ENCODE measurements around the gene ASB2.

The ASB2 gene

DNA sequence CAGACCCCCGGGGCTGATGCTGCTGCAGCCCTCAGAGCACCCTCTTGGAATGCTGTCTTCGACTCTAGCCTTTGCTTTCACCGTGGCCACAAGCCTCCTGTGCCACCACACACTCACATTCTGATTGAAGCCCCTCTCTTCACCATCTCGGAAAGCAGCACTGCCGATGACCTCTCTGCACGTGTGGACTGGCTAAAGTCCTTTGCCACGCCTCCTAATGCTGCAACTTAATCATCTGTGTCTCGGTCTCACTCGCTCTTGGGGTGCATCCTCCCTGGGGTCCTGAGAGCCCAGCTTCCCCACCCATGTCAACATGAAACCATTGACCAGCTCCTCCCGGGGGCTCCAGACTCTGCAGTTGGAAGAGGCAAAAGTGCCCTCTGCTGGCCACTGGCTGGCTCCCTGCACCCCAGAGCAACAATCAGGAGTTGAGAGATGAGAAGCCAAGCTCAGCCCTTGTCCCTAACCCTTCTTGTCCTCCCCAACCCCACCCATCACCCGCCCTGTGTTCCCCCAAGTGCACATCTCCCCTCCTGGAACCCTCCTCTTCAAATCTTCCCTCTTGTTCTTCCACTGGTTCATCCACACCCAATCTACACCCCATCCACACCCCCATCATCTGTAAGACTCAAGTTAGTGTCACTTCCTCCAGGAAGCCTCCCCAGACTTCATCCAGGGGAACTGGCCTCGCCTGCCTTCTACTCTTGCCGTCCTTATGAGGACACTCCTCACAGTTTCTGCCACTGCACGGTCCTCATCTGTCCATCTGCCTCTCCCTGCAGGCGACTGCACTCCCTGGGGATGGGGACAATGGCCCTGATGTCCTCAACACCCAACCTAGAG, 72.8 kb downstream of the ASB2 start (continued):
- no peak for TF ChIP-seq ZNF501 (tag by site-specific recombination; IDR thresholded peaks at IDR 0.05)
- no peak for TF ChIP-seq ZNF48 (tag by site-specific recombination; IDR thresholded peaks at IDR 0.05)
- no peak for TF ChIP-seq ZNF549 (tag by site-specific recombination; IDR thresholded peaks at IDR 0.05)
- TF ChIP-seq ZBTB7A (tag by site-specific recombination; IDR thresholded peaks at IDR 0.05; ENCODE audit: low read depth): no peak
- TF ChIP-seq GLIS2 (tag by site-specific recombination; IDR thresholded peaks at IDR 0.05): 0 out of 2 replicates have a peak, but pooled peaks have one; percentile 26
- TF ChIP-seq ZNF311 (tag by site-specific recombination; IDR thresholded peaks at IDR 0.05; ENCODE audit: borderline replicate concordance): no peak

DNA sequence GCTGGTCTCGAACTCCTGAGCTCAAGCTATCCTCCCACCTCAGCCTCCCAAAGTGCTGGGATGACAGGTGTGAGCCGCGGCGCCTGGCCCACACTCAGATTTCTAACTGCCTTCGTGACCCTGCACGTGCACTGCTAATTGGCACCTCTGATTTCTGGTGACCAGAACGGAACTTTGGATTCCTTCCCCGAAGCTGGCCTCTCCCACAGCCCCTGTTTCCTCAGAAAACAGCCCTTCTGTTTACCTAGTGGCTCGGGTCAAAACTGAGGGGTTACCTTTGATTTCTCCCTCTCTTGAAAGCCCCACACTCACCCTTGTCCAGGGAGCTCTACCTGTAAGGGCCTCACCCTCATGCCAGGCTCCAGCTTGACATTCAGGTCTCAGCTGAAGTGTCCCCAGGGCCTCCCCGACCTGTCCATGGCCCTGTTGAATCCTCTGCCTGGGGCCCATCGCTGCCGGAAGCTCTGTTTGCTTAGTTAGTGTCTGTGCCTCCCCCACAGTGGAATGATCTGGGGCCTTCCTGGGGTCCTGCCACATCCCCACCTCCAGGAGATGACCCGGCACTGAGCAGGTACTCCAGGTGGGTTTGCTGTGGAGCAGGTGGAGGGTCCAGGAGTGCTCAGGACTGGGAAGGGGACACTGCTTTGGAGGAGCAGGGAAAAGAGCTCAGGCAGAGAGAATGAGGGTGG, 73.6 kb downstream of the ASB2 start:
- ChIA-PET POLR2A (no interaction called here), CTCF (interaction anchor here (0.5 to 4.2 kb wide), 11 partner anchors 9 to 454 kb away, joined by 3 to 54 read pairs (median 3); no protein-coding TSS in a partner anchor)
- Histone ChIP-seq H3K27ac (ENCODE audit: extremely low read depth, low read depth, low read length) (no peak overlapping the region), H3K9me3 (ENCODE audit: control insufficient read depth, insufficient read depth, low read depth, low read length) (no peaks in the 10 kb centered on the region), H3K4me1 (ENCODE audit: control insufficient read depth, insufficient read depth, low read length) (no peaks in the 10 kb centered on the region), H3K4me3 (ENCODE audit: low read depth, low read length) (no peak overlapping the region), H3K36me3 (ENCODE audit: control insufficient read depth in 2 of 2, insufficient read depth in 1 of 2, low read length in 2 of 2) (no peaks in the 10 kb centered on the region)
- TF ChIP-seq, protein P1, sequence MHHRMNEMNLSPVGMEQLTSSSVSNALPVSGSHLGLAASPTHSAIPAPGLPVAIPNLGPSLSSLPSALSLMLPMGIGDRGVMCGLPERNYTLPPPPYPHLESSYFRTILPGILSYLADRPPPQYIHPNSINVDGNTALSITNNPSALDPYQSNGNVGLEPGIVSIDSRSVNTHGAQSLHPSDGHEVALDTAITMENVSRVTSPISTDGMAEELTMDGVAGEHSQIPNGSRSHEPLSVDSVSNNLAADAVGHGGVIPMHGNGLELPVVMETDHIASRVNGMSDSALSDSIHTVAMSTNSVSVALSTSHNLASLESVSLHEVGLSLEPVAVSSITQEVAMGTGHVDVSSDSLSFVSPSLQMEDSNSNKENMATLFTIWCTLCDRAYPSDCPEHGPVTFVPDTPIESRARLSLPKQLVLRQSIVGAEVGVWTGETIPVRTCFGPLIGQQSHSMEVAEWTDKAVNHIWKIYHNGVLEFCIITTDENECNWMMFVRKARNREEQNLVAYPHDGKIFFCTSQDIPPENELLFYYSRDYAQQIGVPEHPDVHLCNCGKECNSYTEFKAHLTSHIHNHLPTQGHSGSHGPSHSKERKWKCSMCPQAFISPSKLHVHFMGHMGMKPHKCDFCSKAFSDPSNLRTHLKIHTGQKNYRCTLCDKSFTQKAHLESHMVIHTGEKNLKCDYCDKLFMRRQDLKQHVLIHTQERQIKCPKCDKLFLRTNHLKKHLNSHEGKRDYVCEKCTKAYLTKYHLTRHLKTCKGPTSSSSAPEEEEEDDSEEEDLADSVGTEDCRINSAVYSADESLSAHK (tag by site-specific recombination; IDR thresholded peaks at IDR 0.05): no peak
- TF ChIP-seq ZNF223 (tag by site-specific recombination; IDR thresholded peaks at IDR 0.05) (no peak), ZNF701 (tag by site-specific recombination; IDR thresholded peaks at IDR 0.05) (no peak), ZNF843 (tag by site-specific recombination; IDR thresholded peaks at IDR 0.05) (no peak), ZNF37A (tag by site-specific recombination; IDR thresholded peaks at IDR 0.05) (no peak)

DNA sequence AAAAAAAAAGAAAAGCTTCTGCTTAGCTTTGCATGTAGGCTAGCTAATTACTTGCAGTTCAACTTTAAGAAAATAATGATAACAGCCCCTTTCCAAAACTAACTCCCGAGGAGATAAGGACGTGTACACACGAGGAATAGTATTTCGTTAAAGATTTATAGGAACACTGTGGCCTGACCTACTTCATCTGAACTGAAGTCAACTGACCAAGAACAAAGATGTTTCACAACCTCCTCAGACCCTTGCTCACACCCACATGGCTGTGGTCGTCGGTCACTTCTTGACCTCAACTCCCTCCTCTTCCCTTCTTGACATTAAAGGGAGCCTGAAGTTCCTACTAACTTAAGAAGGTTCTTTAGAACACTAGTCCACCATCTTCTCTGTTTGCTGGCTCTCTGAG, 74.6 kb downstream of the ASB2 start:
- ChIA-PET CTCF (interaction anchor here (2.1 to 4.2 kb wide), 2 partner anchors 247 to 258 kb away, joined by 7 to 54 read pairs; no protein-coding TSS in a partner anchor), POLR2A (no interaction called here)
- TF ChIP-seq, protein P2, sequence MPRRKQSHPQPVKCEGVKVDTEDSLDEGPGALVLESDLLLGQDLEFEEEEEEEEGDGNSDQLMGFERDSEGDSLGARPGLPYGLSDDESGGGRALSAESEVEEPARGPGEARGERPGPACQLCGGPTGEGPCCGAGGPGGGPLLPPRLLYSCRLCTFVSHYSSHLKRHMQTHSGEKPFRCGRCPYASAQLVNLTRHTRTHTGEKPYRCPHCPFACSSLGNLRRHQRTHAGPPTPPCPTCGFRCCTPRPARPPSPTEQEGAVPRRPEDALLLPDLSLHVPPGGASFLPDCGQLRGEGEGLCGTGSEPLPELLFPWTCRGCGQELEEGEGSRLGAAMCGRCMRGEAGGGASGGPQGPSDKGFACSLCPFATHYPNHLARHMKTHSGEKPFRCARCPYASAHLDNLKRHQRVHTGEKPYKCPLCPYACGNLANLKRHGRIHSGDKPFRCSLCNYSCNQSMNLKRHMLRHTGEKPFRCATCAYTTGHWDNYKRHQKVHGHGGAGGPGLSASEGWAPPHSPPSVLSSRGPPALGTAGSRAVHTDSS (tag by site-specific recombination; IDR thresholded peaks at IDR 0.05): no peak
- TF ChIP-seq ZNF391 (tag by site-specific recombination; IDR thresholded peaks at IDR 0.05; ENCODE audit: borderline replicate concordance, low read depth) (no peak), SP7 (tag by site-specific recombination; IDR thresholded peaks at IDR 0.05) (no peak), ZNF558 (tag by site-specific recombination; IDR thresholded peaks at IDR 0.05) (no peak)
- TF ChIP-seq, protein P3, sequence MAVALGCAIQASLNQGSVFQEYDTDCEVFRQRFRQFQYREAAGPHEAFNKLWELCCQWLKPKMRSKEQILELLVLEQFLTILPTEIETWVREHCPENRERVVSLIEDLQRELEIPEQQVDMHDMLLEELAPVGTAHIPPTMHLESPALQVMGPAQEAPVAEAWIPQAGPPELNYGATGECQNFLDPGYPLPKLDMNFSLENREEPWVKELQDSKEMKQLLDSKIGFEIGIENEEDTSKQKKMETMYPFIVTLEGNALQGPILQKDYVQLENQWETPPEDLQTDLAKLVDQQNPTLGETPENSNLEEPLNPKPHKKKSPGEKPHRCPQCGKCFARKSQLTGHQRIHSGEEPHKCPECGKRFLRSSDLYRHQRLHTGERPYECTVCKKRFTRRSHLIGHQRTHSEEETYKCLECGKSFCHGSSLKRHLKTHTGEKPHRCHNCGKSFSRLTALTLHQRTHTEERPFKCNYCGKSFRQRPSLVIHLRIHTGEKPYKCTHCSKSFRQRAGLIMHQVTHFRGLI (tag by site-specific recombination; IDR thresholded peaks at IDR 0.05): no peak
- TF ChIP-seq, protein P4, sequence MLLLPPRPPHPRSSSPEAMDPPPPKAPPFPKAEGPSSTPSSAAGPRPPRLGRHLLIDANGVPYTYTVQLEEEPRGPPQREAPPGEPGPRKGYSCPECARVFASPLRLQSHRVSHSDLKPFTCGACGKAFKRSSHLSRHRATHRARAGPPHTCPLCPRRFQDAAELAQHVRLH (tag by site-specific recombination; IDR thresholded peaks at IDR 0.05): no peak
- TF ChIP-seq, protein P5, sequence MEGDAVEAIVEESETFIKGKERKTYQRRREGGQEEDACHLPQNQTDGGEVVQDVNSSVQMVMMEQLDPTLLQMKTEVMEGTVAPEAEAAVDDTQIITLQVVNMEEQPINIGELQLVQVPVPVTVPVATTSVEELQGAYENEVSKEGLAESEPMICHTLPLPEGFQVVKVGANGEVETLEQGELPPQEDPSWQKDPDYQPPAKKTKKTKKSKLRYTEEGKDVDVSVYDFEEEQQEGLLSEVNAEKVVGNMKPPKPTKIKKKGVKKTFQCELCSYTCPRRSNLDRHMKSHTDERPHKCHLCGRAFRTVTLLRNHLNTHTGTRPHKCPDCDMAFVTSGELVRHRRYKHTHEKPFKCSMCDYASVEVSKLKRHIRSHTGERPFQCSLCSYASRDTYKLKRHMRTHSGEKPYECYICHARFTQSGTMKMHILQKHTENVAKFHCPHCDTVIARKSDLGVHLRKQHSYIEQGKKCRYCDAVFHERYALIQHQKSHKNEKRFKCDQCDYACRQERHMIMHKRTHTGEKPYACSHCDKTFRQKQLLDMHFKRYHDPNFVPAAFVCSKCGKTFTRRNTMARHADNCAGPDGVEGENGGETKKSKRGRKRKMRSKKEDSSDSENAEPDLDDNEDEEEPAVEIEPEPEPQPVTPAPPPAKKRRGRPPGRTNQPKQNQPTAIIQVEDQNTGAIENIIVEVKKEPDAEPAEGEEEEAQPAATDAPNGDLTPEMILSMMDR (tag by site-specific recombination; IDR thresholded peaks at IDR 0.05): no peak
- Histone ChIP-seq H3K9me3 (ENCODE audit: control insufficient read depth, insufficient read depth, low read depth, low read length) (no peaks in the 10 kb centered on the region), H3K27ac (ENCODE audit: extremely low read depth, low read depth, low read length) (no peak overlapping the region), H3K4me1 (ENCODE audit: control insufficient read depth, insufficient read depth, low read length) (no peaks in the 10 kb centered on the region), H3K36me3 (ENCODE audit: control insufficient read depth in 2 of 2, insufficient read depth in 1 of 2, low read length in 2 of 2) (no peaks in the 10 kb centered on the region), H3K4me3 (ENCODE audit: low read depth, low read length) (no peak overlapping the region)

Measured in HEK293 (cell line).